ENCODE data around the gene MEIKIN.

The MEIKIN gene

DNA sequence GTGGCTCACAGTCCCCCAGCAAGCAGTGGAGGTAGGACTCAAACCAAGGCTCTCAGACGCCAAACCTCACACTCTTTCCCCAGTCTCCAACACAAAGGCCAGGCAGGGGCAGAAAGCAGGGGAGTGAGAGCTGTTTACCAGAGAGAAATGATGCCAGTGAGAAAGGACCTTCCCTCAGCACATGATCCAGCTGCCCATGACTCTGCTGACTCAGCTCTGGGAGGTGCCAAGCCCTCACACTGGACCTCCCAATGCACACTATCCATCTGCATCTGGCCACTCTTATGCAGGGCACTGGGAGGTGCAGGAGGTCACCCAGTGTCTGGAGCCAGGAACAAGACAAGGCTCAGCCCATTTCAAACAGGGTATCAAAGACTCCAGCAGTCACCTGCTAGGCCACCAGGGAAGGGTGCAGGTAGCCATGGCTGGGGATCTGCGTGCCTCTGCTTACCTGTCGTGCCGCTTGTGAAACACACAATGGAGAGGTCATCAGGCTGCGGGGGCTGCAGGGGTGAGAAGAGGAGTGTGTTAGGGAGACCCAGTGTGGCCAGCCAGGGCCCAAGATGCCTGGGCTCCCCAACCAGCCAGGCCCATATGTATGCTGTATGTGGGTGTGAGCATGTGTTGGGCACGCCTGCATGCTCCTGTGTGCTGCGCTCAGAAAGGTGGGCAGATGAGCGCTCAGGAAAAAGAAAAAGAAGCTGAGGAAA lies 39.6 kb upstream of the MEIKIN start:
- Histone ChIP-seq H3K4me1 (ENCODE audit: control insufficient read depth in 2 of 2, insufficient read depth in 2 of 2, low read length in 2 of 2) (no peaks in the 10 kb centered on the region), H3K27me3 (ENCODE audit: control insufficient read depth in 2 of 2, insufficient read depth in 2 of 2, low read length in 2 of 2) (no peaks in the 10 kb centered on the region), H3K9ac (ENCODE audit: low read depth in 1 of 2, low read length in 2 of 2) (no peak overlapping the region), H3K4me3 (ENCODE audit: low read length in 2 of 2) (no peak overlapping the region), H3K27ac (ENCODE audit: low read depth in 2 of 2, low read length in 2 of 2) (no peak overlapping the region), H3K36me3 (ENCODE audit: control insufficient read depth in 2 of 2, insufficient read depth in 2 of 2, low read length in 2 of 2) (no peaks in the 10 kb centered on the region), H3K9me3 (ENCODE audit: control insufficient read depth in 2 of 2, low read length in 2 of 2) (no peaks in the 10 kb centered on the region)

DNA sequence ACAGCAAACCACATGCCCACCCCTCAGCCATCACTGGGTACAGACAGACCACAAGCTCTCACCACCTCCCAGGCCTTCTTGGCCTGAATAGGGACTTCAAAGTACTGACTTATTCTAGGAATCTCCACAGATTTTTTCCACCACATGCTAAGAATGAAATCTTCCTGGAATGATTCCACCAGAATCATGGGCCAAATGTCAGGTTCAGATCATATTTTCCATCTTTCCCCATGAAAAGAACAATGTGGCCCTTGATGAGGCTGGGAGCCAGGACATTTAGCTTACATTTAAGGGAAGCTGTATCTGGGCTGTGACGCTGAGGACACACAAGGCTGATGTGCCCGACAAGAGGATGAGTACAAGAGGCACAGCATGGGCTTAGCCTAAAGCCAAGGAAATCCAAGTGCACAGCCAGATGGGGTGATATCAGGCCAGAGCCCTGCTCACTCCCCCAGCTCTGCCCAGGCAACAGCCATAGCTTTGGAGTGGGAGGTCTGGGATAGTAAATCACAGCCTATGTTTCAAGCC lies 37.8 kb upstream of the MEIKIN start:
- no peak overlapping the region for H3K9ac ChIP-seq (ENCODE audit: low read depth in 1 of 2, low read length in 2 of 2)

DNA sequence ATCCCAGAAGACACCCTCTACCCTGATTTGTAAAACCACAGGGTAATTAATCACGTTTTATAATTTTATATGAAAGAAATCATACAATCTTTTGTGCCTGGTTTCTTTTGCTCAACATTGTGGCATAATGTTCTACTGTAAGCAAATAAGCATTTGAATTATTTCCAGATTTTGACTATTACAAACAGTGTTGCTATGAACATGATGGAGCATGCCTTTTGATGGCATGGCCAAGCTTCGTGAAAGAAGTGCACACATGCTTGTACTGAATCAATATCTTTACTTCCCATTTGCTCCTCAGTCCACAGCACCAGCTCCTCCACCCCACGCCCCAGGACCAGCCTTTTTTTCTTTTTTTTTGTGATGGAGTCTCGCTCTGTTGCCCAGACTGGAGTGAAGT lies 36.1 kb upstream of the MEIKIN start:
- Histone ChIP-seq H3K4me3 (ENCODE audit: low read length in 2 of 2) (no peak overlapping the region), H3K4me1 (ENCODE audit: control insufficient read depth in 2 of 2, insufficient read depth in 2 of 2, low read length in 2 of 2) (no peaks in the 10 kb centered on the region), H3K9ac (ENCODE audit: low read depth in 1 of 2, low read length in 2 of 2) (no peak overlapping the region), H3K27me3 (ENCODE audit: control insufficient read depth in 2 of 2, insufficient read depth in 2 of 2, low read length in 2 of 2) (no peaks in the 10 kb centered on the region), H3K9me3 (ENCODE audit: control insufficient read depth in 2 of 2, low read length in 2 of 2) (no peaks in the 10 kb centered on the region), H3K27ac (ENCODE audit: low read depth in 2 of 2, low read length in 2 of 2) (no peak overlapping the region), H3K36me3 (ENCODE audit: control insufficient read depth in 2 of 2, insufficient read depth in 2 of 2, low read length in 2 of 2) (no peaks in the 10 kb centered on the region)

More for the DNA sequence above, 37.8 kb upstream of the MEIKIN start:
- Histone ChIP-seq H3K9me3 (ENCODE audit: control insufficient read depth in 2 of 2, low read length in 2 of 2) (no peaks in the 10 kb centered on the region), H3K27ac (ENCODE audit: low read depth in 2 of 2, low read length in 2 of 2) (no peak overlapping the region), H3K4me3 (ENCODE audit: low read length in 2 of 2) (no peak overlapping the region), H3K27me3 (ENCODE audit: control insufficient read depth in 2 of 2, insufficient read depth in 2 of 2, low read length in 2 of 2) (no peaks in the 10 kb centered on the region), H3K4me1 (ENCODE audit: control insufficient read depth in 2 of 2, insufficient read depth in 2 of 2, low read length in 2 of 2) (no peaks in the 10 kb centered on the region), H3K36me3 (ENCODE audit: control insufficient read depth in 2 of 2, insufficient read depth in 2 of 2, low read length in 2 of 2) (no peaks in the 10 kb centered on the region)

DNA sequence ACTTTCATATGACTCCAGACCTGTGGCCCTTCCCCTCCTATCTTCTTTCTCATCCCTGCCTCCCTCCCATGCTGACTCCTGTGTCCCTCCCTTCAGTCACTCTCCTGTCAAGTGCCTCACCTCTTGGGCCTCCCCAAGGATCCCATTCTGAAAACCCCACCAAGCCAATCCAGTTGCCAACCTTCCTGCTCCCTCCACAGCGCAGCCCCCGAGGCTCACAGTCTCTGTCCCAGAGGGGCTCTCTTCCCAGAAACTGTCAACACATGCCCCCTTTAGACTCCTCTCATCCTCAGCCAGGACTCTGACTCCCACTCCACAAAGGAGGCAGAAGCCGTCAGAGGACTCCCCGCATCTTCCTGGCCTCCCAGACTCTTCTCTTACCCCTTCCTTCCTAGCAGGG lies 35.2 kb upstream of the MEIKIN start:
- H3K4me3 ChIP-seq (ENCODE audit: low read length in 2 of 2): no peak overlapping the region
- no peaks in the 10 kb centered on the region for H3K9me3 ChIP-seq (ENCODE audit: control insufficient read depth in 2 of 2, low read length in 2 of 2)
- H3K36me3 ChIP-seq (ENCODE audit: control insufficient read depth in 2 of 2, insufficient read depth in 2 of 2, low read length in 2 of 2): no peaks in the 10 kb centered on the region
- no peak overlapping the region for H3K9ac ChIP-seq (ENCODE audit: low read depth in 1 of 2, low read length in 2 of 2)
- peaks cover 0 to 1% of the 10 kb centered on the region in 2 donors for H3K4me1 ChIP-seq (ENCODE audit: control insufficient read depth in 2 of 2, insufficient read depth in 2 of 2, low read length in 2 of 2)
- no peaks in the 10 kb centered on the region for H3K27me3 ChIP-seq (ENCODE audit: control insufficient read depth in 2 of 2, insufficient read depth in 2 of 2, low read length in 2 of 2)
- no peak overlapping the region for H3K27ac ChIP-seq (ENCODE audit: low read depth in 2 of 2, low read length in 2 of 2)

DNA sequence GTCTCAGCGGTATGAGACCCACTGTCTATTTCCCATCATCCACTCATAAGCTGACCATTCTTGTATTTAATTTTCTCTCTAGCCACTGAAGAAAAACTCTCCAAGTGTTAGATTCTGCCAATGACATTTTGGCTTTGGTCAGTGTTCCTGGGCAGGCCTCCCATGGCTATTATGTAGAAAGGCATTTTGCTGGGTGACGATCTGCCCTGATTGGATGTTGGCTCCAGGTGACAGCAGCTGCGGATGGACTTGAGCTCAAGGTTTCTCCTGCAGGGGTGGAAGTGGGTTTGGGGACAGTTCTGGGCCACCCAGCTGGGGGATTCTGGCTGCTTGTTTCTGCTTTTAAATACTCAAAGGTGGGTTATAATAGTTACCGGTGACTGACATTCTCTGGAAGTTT lies 34.4 kb upstream of the MEIKIN start:
- peaks cover 4 to 7% of the 10 kb centered on the region in 2 donors for H3K4me1 ChIP-seq (ENCODE audit: control insufficient read depth in 2 of 2, insufficient read depth in 2 of 2, low read length in 2 of 2)
- H3K27ac ChIP-seq (ENCODE audit: low read depth in 2 of 2, low read length in 2 of 2): no peak overlapping the region
- no peaks in the 10 kb centered on the region for H3K27me3 ChIP-seq (ENCODE audit: control insufficient read depth in 2 of 2, insufficient read depth in 2 of 2, low read length in 2 of 2)
- H3K36me3 ChIP-seq (ENCODE audit: control insufficient read depth in 2 of 2, insufficient read depth in 2 of 2, low read length in 2 of 2): no peaks in the 10 kb centered on the region
- H3K9me3 ChIP-seq (ENCODE audit: control insufficient read depth in 2 of 2, low read length in 2 of 2): no peaks in the 10 kb centered on the region
- H3K4me3 ChIP-seq (ENCODE audit: low read length in 2 of 2): no peak overlapping the region
- no peak overlapping the region for H3K9ac ChIP-seq (ENCODE audit: low read depth in 1 of 2, low read length in 2 of 2)

DNA sequence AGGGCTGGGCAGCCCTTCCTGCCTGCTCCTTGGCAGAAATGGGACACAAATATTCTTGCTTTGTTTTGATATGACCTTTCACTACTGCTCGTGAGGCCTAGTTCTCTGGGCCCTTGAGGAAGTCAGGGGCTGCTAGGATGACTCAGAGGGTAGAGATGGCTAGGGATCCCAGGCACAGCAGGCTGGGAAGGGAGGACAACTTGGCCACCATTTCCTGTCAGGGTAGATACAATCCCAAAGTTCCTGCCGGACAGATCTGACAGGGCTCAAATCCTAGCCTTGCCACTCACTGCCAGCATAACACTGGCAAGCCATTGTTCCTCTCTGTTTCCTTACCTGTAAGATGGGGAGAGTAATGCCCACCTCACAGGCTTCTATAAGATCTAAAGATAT lies 31.7 kb upstream of the MEIKIN start:
- Histone ChIP-seq H3K9me3 (ENCODE audit: control insufficient read depth in 2 of 2, low read length in 2 of 2) (no peaks in the 10 kb centered on the region), H3K4me3 (ENCODE audit: low read length in 2 of 2) (no peak overlapping the region), H3K27me3 (ENCODE audit: control insufficient read depth in 2 of 2, insufficient read depth in 2 of 2, low read length in 2 of 2) (no peaks in the 10 kb centered on the region), H3K9ac (ENCODE audit: low read depth in 1 of 2, low read length in 2 of 2) (no peak overlapping the region), H3K27ac (ENCODE audit: low read depth in 2 of 2, low read length in 2 of 2) (no peak overlapping the region), H3K36me3 (ENCODE audit: control insufficient read depth in 2 of 2, insufficient read depth in 2 of 2, low read length in 2 of 2) (no peaks in the 10 kb centered on the region), H3K4me1 (ENCODE audit: control insufficient read depth in 2 of 2, insufficient read depth in 2 of 2, low read length in 2 of 2) (peaks cover 8 to 10% of the 10 kb centered on the region in 2 donors)

DNA sequence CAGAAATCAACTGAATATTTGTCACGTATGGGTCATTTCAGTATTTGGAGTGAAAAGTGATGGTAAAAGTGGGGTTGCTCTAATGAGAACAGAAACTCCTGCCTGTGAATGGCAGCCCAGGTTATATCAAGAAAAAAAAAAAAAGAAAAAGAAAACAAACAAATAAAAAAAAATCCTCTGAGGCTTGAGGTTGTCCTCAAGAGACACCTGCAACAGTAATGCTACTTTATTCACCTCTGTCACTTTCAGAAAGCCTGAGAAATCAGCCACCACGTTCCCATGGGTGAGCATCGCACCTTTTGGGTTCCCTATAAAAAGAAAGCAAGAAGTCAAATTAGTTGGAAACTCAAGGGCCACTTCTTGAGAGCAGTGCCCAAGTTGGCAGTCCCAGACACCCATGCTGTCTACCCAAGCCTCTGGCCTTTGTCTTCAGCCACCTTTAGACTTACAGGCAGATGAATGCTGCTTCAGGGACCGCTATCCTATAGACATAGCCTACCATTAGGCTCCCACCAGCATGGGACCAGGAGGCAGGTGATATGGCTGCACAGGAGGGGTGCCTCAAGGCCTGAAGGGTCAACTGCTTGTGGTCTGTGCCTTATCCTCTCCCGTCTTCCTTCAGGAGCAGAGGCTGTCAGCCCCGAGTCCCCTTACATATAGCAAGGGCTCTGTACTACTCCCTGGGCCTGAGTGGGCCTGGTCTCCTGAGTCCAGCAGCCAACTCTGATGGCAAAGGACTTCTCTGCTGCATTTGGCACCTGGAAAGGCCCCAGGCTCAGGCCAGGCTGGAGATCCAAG lies 31.1 kb upstream of the MEIKIN start:
- H3K4me1 ChIP-seq (ENCODE audit: control insufficient read depth in 2 of 2, insufficient read depth in 2 of 2, low read length in 2 of 2): peaks cover 8 to 10% of the 10 kb centered on the region in 2 donors

DNA sequence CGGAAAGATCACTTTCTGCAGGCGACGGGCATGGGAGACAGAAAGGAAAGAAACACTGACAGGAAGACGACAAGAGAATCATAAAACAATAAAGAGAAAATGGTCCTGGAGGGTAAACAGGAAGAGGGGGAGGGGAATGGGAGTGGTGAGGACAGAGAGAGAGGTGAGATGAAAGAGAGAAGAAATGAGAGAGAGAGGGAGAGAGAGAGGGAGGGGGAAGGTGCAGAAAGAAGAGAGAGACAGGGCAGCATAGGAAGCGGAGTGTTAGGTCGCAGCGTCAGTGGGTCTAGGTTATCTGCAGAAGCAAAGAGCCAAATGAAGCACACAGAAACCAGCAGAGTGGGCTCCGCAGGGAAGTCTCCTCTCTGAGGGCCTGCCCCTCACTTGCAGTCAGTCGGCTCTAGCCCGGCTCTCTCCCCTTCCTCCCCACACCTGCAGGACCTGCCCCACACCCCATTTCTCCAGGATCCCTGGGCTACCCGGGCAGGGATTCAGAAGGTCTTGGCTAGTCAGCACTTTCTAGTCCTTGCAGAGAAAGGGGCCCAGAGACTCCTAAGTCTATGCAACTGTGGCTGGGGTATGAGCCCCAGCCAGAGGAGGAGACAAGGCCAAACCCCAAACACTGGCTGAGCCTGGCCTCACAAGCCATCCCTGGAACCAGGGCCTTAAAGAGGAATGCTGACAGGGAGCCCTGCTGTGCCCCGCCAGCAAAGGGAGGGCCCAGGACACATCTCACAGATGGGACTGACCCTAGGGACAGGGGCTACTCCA lies 29.7 kb upstream of the MEIKIN start:
- Histone ChIP-seq H3K27me3 (ENCODE audit: control insufficient read depth in 2 of 2, insufficient read depth in 2 of 2, low read length in 2 of 2) (no peaks in the 10 kb centered on the region), H3K4me1 (ENCODE audit: control insufficient read depth in 2 of 2, insufficient read depth in 2 of 2, low read length in 2 of 2) (peaks cover 8 to 10% of the 10 kb centered on the region in 2 donors), H3K9me3 (ENCODE audit: control insufficient read depth in 2 of 2, low read length in 2 of 2) (no peaks in the 10 kb centered on the region), H3K36me3 (ENCODE audit: control insufficient read depth in 2 of 2, insufficient read depth in 2 of 2, low read length in 2 of 2) (no peaks in the 10 kb centered on the region), H3K27ac (ENCODE audit: low read depth in 2 of 2, low read length in 2 of 2) (no peak overlapping the region), H3K4me3 (ENCODE audit: low read length in 2 of 2) (peak overlapping the region; percentile 14 to 48), H3K9ac (ENCODE audit: low read depth in 1 of 2, low read length in 2 of 2) (no peak overlapping the region)

More for the DNA sequence above, 31.1 kb upstream of the MEIKIN start:
- no peaks in the 10 kb centered on the region for H3K36me3 ChIP-seq (ENCODE audit: control insufficient read depth in 2 of 2, insufficient read depth in 2 of 2, low read length in 2 of 2)
- H3K4me3 ChIP-seq (ENCODE audit: low read length in 2 of 2): no peak overlapping the region
- no peak overlapping the region for H3K9ac ChIP-seq (ENCODE audit: low read depth in 1 of 2, low read length in 2 of 2)
- no peaks in the 10 kb centered on the region for H3K9me3 ChIP-seq (ENCODE audit: control insufficient read depth in 2 of 2, low read length in 2 of 2)
- H3K27me3 ChIP-seq (ENCODE audit: control insufficient read depth in 2 of 2, insufficient read depth in 2 of 2, low read length in 2 of 2): no peaks in the 10 kb centered on the region
- no peak overlapping the region for H3K27ac ChIP-seq (ENCODE audit: low read depth in 2 of 2, low read length in 2 of 2)

DNA sequence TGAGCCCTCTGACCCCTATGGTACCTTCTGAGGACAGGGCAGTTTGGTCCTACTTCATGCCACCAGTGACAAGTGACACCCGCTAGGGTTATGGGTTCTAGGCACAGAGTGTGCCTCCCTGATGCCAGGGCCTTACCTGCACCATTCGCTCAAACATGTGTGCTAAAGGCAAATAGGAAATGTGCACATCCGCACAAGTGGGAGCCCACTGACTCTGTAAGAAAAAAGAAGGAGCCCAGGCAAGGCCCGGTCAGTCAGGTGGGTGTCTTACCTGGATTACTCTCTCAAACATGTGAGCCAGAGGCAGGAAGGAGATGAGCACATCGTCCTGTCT lies 29.1 kb upstream of the MEIKIN start:
- peaks cover 8 to 10% of the 10 kb centered on the region in 2 donors for H3K4me1 ChIP-seq (ENCODE audit: control insufficient read depth in 2 of 2, insufficient read depth in 2 of 2, low read length in 2 of 2)
- peak overlapping the region in 1 of 2 donors; percentile 43 for H3K27ac ChIP-seq (ENCODE audit: low read depth in 2 of 2, low read length in 2 of 2)
- H3K27me3 ChIP-seq (ENCODE audit: control insufficient read depth in 2 of 2, insufficient read depth in 2 of 2, low read length in 2 of 2): no peaks in the 10 kb centered on the region
- H3K4me3 ChIP-seq (ENCODE audit: low read length in 2 of 2): peak overlapping the region in 1 of 2 donors; percentile 48
- no peak overlapping the region for H3K9ac ChIP-seq (ENCODE audit: low read depth in 1 of 2, low read length in 2 of 2)
- H3K36me3 ChIP-seq (ENCODE audit: control insufficient read depth in 2 of 2, insufficient read depth in 2 of 2, low read length in 2 of 2): no peaks in the 10 kb centered on the region
- H3K9me3 ChIP-seq (ENCODE audit: control insufficient read depth in 2 of 2, low read length in 2 of 2): no peaks in the 10 kb centered on the region

DNA sequence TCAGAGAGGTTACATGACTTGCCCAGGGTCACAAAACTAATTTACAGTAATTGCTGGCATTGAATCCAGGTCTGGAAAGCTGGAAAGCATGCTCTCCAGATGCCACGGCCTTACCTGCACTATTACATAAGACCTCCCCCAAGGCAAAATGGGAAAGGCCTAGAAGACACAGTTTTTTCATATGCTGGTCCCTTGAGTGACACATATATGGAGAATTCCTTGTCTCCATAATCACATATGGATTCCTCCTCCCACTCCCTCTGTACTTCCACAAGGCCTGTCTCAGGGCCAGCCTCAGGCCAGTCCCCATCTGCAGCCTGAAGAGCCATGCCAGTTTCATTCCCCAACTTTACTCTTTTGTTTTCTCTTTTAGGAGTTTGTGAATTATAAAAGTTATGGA lies 28.6 kb upstream of the MEIKIN start:
- H3K9me3 ChIP-seq (ENCODE audit: control insufficient read depth in 2 of 2, low read length in 2 of 2): no peaks in the 10 kb centered on the region
- H3K36me3 ChIP-seq (ENCODE audit: control insufficient read depth in 2 of 2, insufficient read depth in 2 of 2, low read length in 2 of 2): no peaks in the 10 kb centered on the region
- H3K4me1 ChIP-seq (ENCODE audit: control insufficient read depth in 2 of 2, insufficient read depth in 2 of 2, low read length in 2 of 2): peaks cover 8 to 10% of the 10 kb centered on the region in 2 donors
- no peaks in the 10 kb centered on the region for H3K27me3 ChIP-seq (ENCODE audit: control insufficient read depth in 2 of 2, insufficient read depth in 2 of 2, low read length in 2 of 2)
- H3K4me3 ChIP-seq (ENCODE audit: low read length in 2 of 2): no peak overlapping the region
- H3K9ac ChIP-seq (ENCODE audit: low read depth in 1 of 2, low read length in 2 of 2): no peak overlapping the region
- H3K27ac ChIP-seq (ENCODE audit: low read depth in 2 of 2, low read length in 2 of 2): no peak overlapping the region

Measured in mucosa of rectum (tissue), 2 donors.